ENCODE results near the gene GAB2. TPM values are rescaled to one million over a fixed set of nuclear protein-coding genes. Genes with fewer than 3 reads are reported as not detected.

Gene GAB2
- polyA plus RNA-seq, 2 of the 4 experiments (the other 2 are of a cell fraction) = 2.8 to 4.7 TPM

DNA sequence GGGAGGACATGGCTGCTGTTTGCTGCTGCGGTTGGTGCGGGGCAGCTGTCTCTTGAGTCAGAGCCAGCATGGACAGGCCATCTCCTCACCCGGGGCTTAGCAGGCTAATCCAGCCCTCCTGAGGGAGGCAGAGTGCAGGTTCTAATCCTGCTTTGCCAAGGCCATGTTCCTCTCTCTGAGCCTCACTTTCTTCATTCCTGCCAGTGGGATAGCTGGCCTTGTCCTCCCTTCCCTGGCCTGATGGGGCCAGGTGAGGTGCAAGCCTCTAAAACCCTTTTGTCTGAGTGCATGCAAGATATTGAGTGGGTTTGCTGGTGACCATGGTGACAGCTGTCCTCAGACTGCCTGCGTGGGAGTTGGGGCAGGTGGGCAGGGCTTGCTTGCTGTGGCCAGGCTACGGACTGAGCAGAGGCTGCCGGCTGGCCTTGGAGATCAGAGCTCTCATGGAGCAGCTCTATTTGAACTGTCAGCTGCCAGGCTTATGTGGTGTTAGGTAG lies 225.3 kb downstream of the GAB2 start (continued):
- TF ChIP-seq NPAS2 (CRISPR knock-in tag; IDR thresholded peaks at IDR 0.05; ENCODE audit: borderline replicate concordance) (no peak), EHMT2 (IDR thresholded peaks at IDR 0.05; ENCODE audit: low read depth) (no peak), HOXB13 (CRISPR knock-in tag; IDR thresholded peaks at IDR 0.05; ENCODE audit: low read depth) (no peak), KDM1A (IDR thresholded peaks at IDR 0.05; ENCODE audit: low read depth) (no peak), EHF (CRISPR knock-in tag; IDR thresholded peaks at IDR 0.05) (no peak), NFE2L2 (conservative IDR thresholded peaks at IDR 0.05; ENCODE audit: low read length) (no peak), ESRRA (IDR thresholded peaks at IDR 0.05; ENCODE audit: borderline replicate concordance, low read length) (no peak), GATA3 (IDR thresholded peaks at IDR 0.05; ENCODE audit: borderline replicate concordance) (no peak)
- TF ChIP-seq, protein P1, sequence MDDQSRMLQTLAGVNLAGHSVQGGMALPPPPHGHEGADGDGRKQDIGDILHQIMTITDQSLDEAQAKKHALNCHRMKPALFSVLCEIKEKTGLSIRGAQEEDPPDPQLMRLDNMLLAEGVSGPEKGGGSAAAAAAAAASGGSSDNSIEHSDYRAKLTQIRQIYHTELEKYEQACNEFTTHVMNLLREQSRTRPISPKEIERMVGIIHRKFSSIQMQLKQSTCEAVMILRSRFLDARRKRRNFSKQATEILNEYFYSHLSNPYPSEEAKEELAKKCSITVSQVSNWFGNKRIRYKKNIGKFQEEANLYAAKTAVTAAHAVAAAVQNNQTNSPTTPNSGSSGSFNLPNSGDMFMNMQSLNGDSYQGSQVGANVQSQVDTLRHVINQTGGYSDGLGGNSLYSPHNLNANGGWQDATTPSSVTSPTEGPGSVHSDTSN (IDR thresholded peaks at IDR 0.05) = no peak
- TF ChIP-seq, protein P2, sequence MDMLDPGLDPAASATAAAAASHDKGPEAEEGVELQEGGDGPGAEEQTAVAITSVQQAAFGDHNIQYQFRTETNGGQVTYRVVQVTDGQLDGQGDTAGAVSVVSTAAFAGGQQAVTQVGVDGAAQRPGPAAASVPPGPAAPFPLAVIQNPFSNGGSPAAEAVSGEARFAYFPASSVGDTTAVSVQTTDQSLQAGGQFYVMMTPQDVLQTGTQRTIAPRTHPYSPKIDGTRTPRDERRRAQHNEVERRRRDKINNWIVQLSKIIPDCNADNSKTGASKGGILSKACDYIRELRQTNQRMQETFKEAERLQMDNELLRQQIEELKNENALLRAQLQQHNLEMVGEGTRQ (IDR thresholded peaks at IDR 0.05) = no peak

DNA sequence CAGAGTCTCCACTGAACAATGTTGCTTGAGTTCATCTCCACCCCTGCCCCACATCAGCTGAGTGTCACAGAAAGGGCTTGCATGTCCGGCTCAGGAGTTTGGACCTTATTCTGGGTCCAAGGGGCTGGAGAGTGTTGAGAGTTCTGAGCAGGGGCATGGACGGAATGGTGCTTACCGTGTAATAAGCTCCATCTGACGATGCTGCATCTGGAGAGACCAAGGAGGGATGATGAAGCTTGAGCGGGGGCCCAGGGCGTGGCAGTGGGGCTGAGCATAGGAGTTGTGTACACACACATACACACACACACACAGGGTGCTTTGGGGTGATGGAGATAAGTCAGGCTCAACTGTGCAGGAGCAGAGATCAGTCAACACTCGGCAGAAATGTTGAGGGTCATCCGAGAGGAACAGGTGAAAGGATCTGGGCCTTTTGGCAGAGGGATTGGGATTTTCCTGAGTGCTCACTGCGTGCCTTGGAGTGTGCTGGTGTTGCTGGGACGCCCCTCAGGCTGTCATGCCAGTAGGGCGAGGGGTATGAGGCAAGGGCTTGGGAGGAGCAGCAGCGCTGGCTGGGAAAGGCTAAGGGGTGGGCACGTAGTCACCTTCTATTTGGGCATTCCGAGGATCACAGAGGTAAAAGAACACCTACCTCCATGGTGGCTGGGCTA lies 226.6 kb downstream of the GAB2 start:
- CTCF ChIA-PET = interaction anchor here (1.7 kb wide), 1 partner anchor 9 kb away, joined by 6 read pairs; no protein-coding TSS in a partner anchor
- no peak for FAIRE-seq
- 92% methylated on average over 14 of the region's 14 CpGs for WGBS (ENCODE audit: missing lambda C conversion rate)

DNA sequence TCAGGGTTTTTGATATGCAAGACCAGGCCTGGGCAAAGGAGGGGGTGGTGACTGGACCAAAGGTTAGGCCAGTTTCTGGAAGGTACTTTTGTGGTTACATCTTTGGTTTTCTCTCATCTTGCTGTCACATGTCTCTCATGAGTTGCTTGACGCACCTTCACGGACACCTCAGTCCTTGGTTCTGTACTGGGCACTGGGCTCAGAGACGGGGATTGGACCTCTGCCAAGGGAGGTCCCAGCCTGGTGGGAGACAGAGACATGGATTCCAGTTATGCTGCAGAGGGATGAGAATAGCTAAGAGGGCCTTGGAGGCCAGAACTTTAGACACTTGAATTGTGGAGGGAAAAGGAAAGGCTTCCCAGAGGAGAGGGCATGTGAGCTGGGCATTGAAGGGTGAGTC lies 227.2 kb downstream of the GAB2 start:
- Histone ChIP-seq H3K27ac (no peak overlapping the region), H3K4me3 (no peak overlapping the region), H3K4me2 (peak overlapping the region; percentile 95; the same call in 2 of the 3 replicates), H3K4me1 (peaks cover 40% of the 10 kb centered on the region), H3K9me3 (no peaks in the 10 kb centered on the region)
- FAIRE-seq (no peak), ATAC-seq (no peak), DNase-seq (ENCODE audit: low read depth in 1 of 2, low spot score in 1 of 2) (no peak)
- POLR2A ChIA-PET = interaction anchor here (0.6 kb wide), 1 partner anchor 11 kb away, joined by 3 read pairs; no protein-coding TSS in a partner anchor
- 97% methylated on average over 3 of the region's 3 CpGs for WGBS (ENCODE audit: missing lambda C conversion rate)
- TF ChIP-seq ZFP36 (IDR thresholded peaks at IDR 0.05; ENCODE audit: borderline replicate concordance, partially characterized antibody) (no peak), POLR2A (IDR thresholded peaks at IDR 0.05; ENCODE audit: low read length) (no peak), KDM1A (IDR thresholded peaks at IDR 0.05; ENCODE audit: low read depth) (no peak), EP300 (IDR thresholded peaks at IDR 0.05) (no peak), NPAS2 (CRISPR knock-in tag; IDR thresholded peaks at IDR 0.05; ENCODE audit: borderline replicate concordance) (no peak), RNF2 (IDR thresholded peaks at IDR 0.05; ENCODE audit: borderline replicate concordance, low read depth) (no peak), NFE2L2 (conservative IDR thresholded peaks at IDR 0.05; ENCODE audit: low read length) (no peak), JUN (IDR thresholded peaks at IDR 0.05) (no peak), FOSL2 (IDR thresholded peaks at IDR 0.05) (no peak), FOSL2 (CRISPR knock-in tag; IDR thresholded peaks at IDR 0.05) (no peak), HOXB13 (CRISPR knock-in tag; IDR thresholded peaks at IDR 0.05; ENCODE audit: low read depth) (no peak), TP53 (CRISPR knock-in tag; IDR thresholded peaks at IDR 0.05) (no peak)
- CTCF ChIA-PET = interaction anchor here (0.8 to 1.7 kb wide), 4 partner anchors 10 to 43 kb away, joined by 3 to 6 read pairs (median 5); no protein-coding TSS in a partner anchor

More for the DNA sequence above, 226.6 kb downstream of the GAB2 start:
- H3K9me3 ChIP-seq = no peaks in the 10 kb centered on the region
- no peak overlapping the region for H3K4me3 ChIP-seq
- no peak for ATAC-seq
- POLR2A ChIA-PET = interaction anchor here (0.6 kb wide), 1 partner anchor 11 kb away, joined by 3 read pairs; no protein-coding TSS in a partner anchor
- H3K4me1 ChIP-seq = peaks cover 35% of the 10 kb centered on the region
- no peak for DNase-seq (ENCODE audit: low read depth in 1 of 2, low spot score in 1 of 2)
- TF ChIP-seq ZSCAN20 (CRISPR knock-in tag; IDR thresholded peaks at IDR 0.05) (no peak), HOXB5 (CRISPR knock-in tag; IDR thresholded peaks at IDR 0.05) (no peak), TFCP2L1 (CRISPR knock-in tag; IDR thresholded peaks at IDR 0.05) (no peak), SREBF2 (IDR thresholded peaks at IDR 0.05) (no peak), EP300 (IDR thresholded peaks at IDR 0.05) (no peak), EHMT2 (IDR thresholded peaks at IDR 0.05; ENCODE audit: low read depth) (no peak)
- H3K27ac ChIP-seq = no peak overlapping the region
- H3K4me2 ChIP-seq = no peak overlapping the region
